ENCODE results near the gene CAMTA1. TPM values are rescaled to one million over a fixed set of nuclear protein-coding genes. Genes with fewer than 3 reads are reported as not detected.

The CAMTA1 gene
- total RNA-seq, 1 experiment from 2014 or later = 82.2 TPM

DNA sequence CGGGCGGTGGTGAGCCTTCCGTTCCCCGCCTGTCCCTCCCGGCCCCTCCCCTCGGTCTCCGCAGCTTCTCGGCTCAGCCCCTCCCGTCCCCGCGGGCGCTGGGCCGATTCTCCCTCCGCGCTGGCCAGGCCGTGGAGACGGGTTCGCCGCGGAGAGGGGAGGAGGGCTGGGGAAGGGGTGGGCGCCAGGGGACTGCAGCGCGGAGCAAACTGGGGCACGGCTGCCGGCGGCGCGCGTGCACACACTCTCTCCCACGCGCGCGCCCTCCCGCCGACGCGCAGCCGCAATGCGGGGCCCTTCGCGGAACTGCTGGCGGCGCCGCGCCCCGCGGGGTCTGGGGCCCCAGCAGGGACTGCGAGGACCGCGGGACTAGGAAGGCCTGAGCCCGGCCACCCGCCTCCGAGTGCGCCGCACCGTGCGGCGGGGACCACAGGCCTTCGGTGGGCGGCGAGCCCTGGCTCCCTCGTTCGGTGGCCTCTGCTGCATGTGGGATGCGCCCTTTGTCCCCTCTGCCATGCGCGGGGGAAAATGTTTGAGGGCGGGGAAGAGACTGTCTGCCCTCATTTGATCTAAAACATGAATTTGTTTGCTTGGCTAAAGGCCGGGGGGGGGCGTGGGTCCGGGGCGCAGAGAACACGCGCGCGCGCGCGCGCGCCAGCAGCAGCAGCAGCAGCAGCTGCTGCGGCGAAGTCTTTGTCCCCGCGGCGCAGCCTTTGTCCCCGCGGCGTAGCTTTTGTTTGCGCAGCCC lies 895.1 kb downstream of the CAMTA1 start:
- ChIA-PET POLR2A (interaction anchor here (0.6 to 0.7 kb wide), 2 partner anchors 22 to 34 kb away, joined by 4 to 7 read pairs; no protein-coding TSS in a partner anchor), CTCF (interaction anchor here (1.2 to 1.3 kb wide), 2 partner anchors 11 to 73 kb away, joined by 4 to 5 read pairs; no protein-coding TSS in a partner anchor)
- no peaks in the 10 kb centered on the region for H3K9me3 ChIP-seq (ENCODE audit: control insufficient read depth, insufficient read depth, low read depth, low read length)
- no TSS peak for BruUV-seq (replicated peaks)
- intact Hi-C loops (cut with micrococcal nuclease; ENCODE audit: unreplicated experiment) (no loop called here), in situ Hi-C loops (cut with HindIII; ENCODE audit: low pct_unique_long_range_greater_than_20kb, low sequenced_read_pairs) (no loop called here)
- peak overlapping the region; percentile 53 to 56 for H3K4me3 ChIP-seq (ENCODE audit: low read depth in 2 of 2, low read length in 2 of 2)
- no peak for TF ChIP-seq SIN3A (IDR thresholded peaks at IDR 0.05; ENCODE audit: borderline replicate concordance, insufficient read depth, low read depth, low read length)
- no peak for TF ChIP-seq TCF7L2 (IDR thresholded peaks at IDR 0.05; ENCODE audit: low read depth, low read length)
- TF ChIP-seq POLR2AphosphoS5 (IDR thresholded peaks at IDR 0.05; ENCODE audit: low read depth, low read length) = no peak
- TF ChIP-seq, protein P1, sequence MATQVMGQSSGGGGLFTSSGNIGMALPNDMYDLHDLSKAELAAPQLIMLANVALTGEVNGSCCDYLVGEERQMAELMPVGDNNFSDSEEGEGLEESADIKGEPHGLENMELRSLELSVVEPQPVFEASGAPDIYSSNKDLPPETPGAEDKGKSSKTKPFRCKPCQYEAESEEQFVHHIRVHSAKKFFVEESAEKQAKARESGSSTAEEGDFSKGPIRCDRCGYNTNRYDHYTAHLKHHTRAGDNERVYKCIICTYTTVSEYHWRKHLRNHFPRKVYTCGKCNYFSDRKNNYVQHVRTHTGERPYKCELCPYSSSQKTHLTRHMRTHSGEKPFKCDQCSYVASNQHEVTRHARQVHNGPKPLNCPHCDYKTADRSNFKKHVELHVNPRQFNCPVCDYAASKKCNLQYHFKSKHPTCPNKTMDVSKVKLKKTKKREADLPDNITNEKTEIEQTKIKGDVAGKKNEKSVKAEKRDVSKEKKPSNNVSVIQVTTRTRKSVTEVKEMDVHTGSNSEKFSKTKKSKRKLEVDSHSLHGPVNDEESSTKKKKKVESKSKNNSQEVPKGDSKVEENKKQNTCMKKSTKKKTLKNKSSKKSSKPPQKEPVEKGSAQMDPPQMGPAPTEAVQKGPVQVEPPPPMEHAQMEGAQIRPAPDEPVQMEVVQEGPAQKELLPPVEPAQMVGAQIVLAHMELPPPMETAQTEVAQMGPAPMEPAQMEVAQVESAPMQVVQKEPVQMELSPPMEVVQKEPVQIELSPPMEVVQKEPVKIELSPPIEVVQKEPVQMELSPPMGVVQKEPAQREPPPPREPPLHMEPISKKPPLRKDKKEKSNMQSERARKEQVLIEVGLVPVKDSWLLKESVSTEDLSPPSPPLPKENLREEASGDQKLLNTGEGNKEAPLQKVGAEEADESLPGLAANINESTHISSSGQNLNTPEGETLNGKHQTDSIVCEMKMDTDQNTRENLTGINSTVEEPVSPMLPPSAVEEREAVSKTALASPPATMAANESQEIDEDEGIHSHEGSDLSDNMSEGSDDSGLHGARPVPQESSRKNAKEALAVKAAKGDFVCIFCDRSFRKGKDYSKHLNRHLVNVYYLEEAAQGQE (IDR thresholded peaks at IDR 0.05; ENCODE audit: insufficient read depth in 1 of 2, low read depth in 2 of 2, low read length in 1 of 2) = no peak
- TF ChIP-seq, protein P2, sequence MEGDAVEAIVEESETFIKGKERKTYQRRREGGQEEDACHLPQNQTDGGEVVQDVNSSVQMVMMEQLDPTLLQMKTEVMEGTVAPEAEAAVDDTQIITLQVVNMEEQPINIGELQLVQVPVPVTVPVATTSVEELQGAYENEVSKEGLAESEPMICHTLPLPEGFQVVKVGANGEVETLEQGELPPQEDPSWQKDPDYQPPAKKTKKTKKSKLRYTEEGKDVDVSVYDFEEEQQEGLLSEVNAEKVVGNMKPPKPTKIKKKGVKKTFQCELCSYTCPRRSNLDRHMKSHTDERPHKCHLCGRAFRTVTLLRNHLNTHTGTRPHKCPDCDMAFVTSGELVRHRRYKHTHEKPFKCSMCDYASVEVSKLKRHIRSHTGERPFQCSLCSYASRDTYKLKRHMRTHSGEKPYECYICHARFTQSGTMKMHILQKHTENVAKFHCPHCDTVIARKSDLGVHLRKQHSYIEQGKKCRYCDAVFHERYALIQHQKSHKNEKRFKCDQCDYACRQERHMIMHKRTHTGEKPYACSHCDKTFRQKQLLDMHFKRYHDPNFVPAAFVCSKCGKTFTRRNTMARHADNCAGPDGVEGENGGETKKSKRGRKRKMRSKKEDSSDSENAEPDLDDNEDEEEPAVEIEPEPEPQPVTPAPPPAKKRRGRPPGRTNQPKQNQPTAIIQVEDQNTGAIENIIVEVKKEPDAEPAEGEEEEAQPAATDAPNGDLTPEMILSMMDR (IDR thresholded peaks at IDR 0.05) = no peak
- H3K36me3 ChIP-seq (ENCODE audit: control insufficient read depth, insufficient read depth, low read length) = no peaks in the 10 kb centered on the region
- H3K27me3 ChIP-seq (ENCODE audit: control insufficient read depth, insufficient read depth, low read length) = peaks cover 2% of the 10 kb centered on the region; the same call in 1 of the 2 replicates
- peak; percentile 67 for ATAC-seq
- no peaks in the 10 kb centered on the region for H3K4me1 ChIP-seq (ENCODE audit: control insufficient read depth, insufficient read depth, low read length)
- H3K27ac ChIP-seq (ENCODE audit: low read length) = no peak overlapping the region
- DNase-seq (ENCODE audit: low read depth, low spot score) = no peak

DNA sequence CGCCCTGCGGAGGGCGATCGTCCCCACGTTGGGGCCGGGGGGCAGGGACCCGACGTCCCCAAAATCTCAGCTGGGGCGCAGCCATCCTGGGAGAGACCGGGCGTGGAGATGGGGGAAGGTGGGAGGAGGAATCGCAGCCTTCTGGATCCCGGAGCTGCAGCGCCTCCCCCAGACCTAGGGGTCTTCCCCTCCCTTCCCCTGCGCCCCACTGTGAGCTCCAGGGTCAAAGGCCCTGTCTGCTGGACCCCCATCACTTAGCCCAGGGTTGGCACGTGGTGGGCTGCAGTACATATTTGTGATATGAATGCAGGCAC lies 895.7 kb downstream of the CAMTA1 start:
- no peak for DNase-seq (ENCODE audit: low read depth, low spot score)
- peak overlapping the region; percentile 53 to 56 for H3K4me3 ChIP-seq (ENCODE audit: low read depth in 2 of 2, low read length in 2 of 2)
- no peak overlapping the region for H3K27ac ChIP-seq (ENCODE audit: low read length)
- in situ Hi-C loops (cut with HindIII; ENCODE audit: low pct_unique_long_range_greater_than_20kb, low sequenced_read_pairs) (no loop called here), intact Hi-C loops (cut with micrococcal nuclease; ENCODE audit: unreplicated experiment) (no loop called here)
- ChIA-PET POLR2A (interaction anchor here (0.6 to 0.7 kb wide), 2 partner anchors 23 to 33 kb away, joined by 4 to 7 read pairs; no protein-coding TSS in a partner anchor), CTCF (no interaction called here)
- TF ChIP-seq, protein P2 (IDR thresholded peaks at IDR 0.05) = no peak
- TF ChIP-seq TCF7L2 (IDR thresholded peaks at IDR 0.05; ENCODE audit: low read depth, low read length) = no peak
- TF ChIP-seq, protein P1 (IDR thresholded peaks at IDR 0.05; ENCODE audit: insufficient read depth in 1 of 2, low read depth in 2 of 2, low read length in 1 of 2) = no peak
- TF ChIP-seq POLR2AphosphoS5 (IDR thresholded peaks at IDR 0.05; ENCODE audit: low read depth, low read length) = no peak
- no peak for TF ChIP-seq SIN3A (IDR thresholded peaks at IDR 0.05; ENCODE audit: borderline replicate concordance, insufficient read depth, low read depth, low read length)
- H3K4me1 ChIP-seq (ENCODE audit: control insufficient read depth, insufficient read depth, low read length) = no peaks in the 10 kb centered on the region
- no peaks in the 10 kb centered on the region for H3K9me3 ChIP-seq (ENCODE audit: control insufficient read depth, insufficient read depth, low read depth, low read length)
- peaks cover 2% of the 10 kb centered on the region; the same call in 1 of the 2 replicates for H3K27me3 ChIP-seq (ENCODE audit: control insufficient read depth, insufficient read depth, low read length)
- no peaks in the 10 kb centered on the region for H3K36me3 ChIP-seq (ENCODE audit: control insufficient read depth, insufficient read depth, low read length)
- no TSS peak for BruUV-seq (replicated peaks)
- ATAC-seq = no peak
